ENCODE results near the gene SLC35B4.
"Not testable (repeated sequence)": the region's sequence is repeated elsewhere in the genome, so short reads cannot be mapped to it uniquely, and the experiment has no call there.

The SLC35B4 gene

DNA sequence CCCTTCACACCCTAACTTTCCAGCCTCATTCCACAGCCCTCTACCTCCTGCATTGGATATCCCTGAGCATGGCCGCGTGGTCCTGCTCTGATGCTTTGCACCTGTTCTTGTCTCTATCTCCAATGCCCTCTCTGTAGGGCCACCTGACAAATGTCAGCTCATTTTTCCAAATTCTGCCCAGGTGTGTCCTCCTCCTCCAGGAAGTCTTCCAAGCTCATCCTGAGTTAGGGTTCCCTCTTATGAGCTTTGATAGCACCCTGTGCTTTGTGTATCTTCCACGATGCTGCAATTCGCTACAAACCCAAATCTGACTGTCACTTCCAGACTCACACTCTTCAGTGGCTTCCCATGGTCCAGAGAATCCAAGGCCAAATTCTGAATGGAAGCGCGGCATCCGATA lies 14.7 kb upstream of the SLC35B4 start:
- no peak for DNase-seq (ENCODE audit: low spot score)

DNA sequence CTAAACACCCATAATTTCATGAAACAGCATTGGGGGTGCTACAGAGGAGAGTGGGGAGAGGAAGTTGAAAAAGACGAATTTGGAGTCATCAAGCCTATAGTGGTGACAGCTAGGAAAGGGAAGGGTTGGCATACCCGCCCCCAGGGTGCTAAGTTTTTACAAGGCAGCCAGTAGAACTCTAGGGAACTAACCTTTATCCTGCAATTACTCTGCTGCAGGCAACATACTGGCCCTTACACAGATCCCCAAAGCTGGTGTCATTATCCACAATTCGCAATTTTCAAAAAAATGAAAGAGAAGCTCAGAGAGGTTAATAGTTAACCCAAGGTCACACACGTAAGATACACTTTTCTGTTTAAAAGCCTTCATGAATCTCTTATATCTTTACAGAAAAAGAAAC lies 14.2 kb upstream of the SLC35B4 start:
- DNase-seq (ENCODE audit: low spot score), result no peak

DNA sequence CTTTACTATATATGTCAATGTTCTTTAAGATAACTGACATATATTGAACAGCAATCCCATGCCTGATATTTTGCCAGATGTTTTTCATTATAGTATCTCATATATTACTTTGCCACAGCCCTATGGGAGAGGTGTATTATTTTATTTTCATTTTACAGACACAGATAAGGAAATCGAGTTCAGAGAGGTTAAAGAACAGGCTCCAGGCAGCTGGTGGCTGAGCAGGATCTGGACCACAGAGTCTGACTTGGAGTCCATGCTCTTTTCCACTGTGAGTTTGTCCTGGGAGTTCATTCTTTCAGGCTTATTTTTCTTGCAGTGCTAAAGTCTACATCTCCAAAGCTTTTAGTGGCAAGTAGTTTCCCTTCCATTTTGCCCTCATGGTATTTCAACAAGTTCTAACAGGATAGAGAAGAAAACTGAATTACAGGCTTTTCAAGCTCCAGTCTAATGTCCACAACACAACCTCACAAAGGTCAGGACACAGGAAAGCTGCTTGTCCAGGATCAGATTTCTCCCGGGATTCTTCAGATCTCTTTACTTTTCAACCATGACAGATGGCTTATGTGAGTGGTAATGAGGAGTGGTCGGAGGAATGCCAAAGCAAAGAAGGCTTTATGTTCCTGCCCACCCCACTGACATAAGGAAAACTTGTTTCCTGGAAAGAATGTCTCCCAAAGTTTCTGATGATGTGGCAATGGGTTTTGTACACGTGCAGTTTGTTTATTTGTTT lies 13.1 kb upstream of the SLC35B4 start:
- DNase-seq (ENCODE audit: low spot score), result no peak

GRCh38 chr7:134328900-134329299 lies 12.2 kb upstream of the SLC35B4 start:
- no peak for DNase-seq (ENCODE audit: low spot score)

DNA sequence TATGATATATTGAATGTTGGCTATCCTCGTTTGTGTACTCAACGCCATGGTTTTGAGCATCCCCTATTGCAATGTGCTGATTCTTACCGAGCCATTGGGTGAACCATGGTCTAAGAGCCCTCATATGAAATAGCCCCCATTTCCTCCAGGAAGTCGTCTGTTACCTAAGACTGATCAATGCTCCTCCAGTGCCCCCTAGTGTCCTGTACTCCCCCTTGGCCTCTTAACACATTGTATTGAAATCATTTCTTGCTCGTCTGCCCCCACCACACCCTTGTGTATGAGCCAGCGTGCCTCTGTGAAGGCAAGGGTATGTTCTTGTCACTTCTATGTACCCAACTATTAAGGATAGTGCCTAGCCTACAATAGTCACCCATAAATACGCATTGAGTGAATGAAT lies 11.2 kb upstream of the SLC35B4 start:
- DNase-seq (ENCODE audit: low spot score), result peak; percentile 50

DNA sequence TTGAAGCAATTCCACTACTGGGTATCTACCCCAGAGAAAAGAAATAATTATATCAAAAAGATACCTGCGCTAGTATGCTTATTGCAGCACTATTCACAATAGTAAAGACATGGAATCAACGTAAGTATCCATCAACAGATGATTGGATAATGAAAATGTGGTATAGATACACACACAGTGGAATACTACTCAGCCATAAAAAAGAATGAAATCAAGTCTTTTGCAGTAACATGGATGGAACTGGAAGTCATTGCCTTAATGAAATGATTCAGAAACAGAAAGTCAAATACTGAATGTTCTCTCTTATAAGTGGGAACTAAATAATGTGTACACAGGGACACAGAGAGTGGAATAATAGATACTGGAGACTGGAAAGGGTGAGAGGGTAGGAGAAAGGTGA lies 7.4 kb upstream of the SLC35B4 start:
- no peak for DNase-seq (ENCODE audit: low spot score)

- no peak for DNase-seq (ENCODE audit: low spot score)
Observed at GRCh38 chr7:134320201-134320600, 3.5 kb upstream of the SLC35B4 start.

GRCh38 chr7:134318443-134318842 lies 1.7 kb upstream of the SLC35B4 start:
- no peak for DNase-seq (ENCODE audit: low spot score)

DNA sequence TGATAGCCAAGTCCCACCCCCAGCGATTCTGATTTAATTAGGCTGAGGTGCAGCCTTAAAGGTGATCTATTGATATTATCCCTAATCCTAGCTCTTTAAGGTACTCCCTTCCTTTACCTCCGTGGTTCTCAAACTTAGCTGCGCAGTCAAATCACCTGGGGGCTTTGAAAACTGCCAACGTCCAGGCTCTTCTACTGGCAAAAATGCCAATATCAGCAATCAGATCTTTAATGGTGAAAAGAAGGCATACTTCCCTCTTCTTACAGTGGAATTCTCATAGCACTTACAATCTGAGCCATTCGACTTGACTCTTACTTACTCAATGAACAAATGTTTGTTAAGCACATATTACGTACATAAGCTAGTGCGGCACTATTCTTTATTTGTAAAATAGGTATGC lies 704 bp upstream of the SLC35B4 start:
- no peak for DNase-seq (ENCODE audit: low spot score)

DNA sequence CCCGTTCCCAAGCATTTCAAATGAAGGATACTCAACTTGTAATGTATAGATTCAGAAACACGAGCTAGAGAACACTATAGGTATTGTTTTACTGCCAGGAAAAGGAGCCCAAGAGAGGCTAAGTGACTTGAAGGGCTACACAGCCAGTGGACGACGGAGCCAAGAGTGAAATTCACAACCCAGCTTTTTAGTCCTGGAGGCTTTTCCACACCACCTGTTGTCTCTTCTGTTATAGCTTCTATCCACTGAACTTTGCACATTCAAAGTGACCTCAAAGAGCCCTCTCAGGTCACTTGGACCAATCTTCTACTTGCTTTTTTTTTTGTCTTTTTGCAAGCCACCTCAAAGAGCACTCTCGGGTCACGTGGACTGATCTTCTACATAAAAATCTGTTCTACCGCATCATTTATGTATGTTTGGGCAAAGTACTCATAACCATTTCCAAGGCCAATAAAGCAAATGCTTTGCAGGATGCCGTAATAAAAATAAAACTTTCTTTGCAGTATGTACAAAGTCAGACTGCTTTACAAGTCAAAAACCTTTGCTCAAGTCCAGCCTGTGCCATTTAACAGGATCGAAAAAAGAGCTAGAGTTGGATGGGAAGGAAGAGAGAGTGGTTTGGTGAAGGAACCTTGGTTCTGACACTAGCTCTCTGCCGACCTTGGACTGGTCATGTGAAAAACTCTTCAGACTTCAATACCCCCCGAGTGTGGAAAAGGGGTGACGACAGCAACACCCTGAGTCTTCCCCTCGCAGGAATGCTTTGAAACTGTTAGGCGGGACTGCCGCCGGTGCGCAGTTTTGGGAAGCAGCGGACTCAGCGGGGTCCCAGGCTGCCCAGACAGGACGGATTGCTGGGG lies 821 bp downstream of the SLC35B4 start:
- peak; percentile 32 for DNase-seq (ENCODE audit: low spot score)

- no peak for DNase-seq (ENCODE audit: low spot score)
Observed at GRCh38 chr7:134313543-134313942, 3.2 kb downstream of the SLC35B4 start.

DNA sequence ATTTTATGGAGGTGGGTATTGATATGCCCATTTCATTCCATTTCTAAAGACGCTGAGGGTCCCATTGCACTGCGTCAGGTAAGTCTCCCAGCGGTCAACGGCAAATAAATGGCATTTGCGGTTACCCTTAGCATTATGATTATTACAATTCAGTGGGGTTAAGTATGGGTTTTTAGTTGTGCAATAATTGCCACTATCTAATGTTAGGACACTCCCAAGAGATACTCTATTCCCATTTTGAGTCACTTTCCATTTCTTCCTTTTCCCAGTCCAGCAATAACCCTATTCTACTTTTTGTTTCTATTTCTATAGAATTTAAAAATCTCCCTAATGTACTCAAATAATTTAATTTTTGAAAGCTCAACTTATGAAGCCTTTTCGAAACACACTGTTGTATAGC lies 4.0 kb downstream of the SLC35B4 start:
- no peak for DNase-seq (ENCODE audit: low spot score)

- DNase-seq (ENCODE audit: low spot score), result no peak
Observed at GRCh38 chr7:134311807-134312206, 4.9 kb downstream of the SLC35B4 start.

- no peak for DNase-seq (ENCODE audit: low spot score)
Observed at GRCh38 chr7:134308548-134308947, 8.2 kb downstream of the SLC35B4 start.

GRCh38 chr7:134307320-134307719 lies 9.4 kb downstream of the SLC35B4 start:
- DNase-seq (ENCODE audit: low spot score), result no peak

DNA sequence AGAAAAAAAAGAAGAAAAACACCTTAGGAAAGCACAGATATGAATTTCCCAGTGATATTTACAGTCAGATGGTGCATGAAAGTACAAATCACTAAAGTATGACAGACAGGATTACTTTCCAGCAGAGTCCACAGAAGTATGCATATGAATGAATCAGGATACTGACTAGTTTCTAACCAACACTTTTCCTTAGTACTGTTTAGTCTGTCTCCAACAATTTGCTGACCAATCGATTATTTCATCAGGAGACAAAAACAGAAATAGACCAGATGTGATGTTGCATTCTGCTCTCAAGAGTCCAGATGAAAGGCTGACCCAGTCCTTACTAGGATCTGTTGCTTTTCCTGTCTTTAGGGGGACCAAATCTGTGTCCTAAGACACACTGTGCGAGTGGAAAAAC lies 14.6 kb downstream of the SLC35B4 start:
- DNase-seq (ENCODE audit: low spot score), result no peak

- no peak for DNase-seq (ENCODE audit: low spot score)
Observed at GRCh38 chr7:134301592-134301991, 15.1 kb downstream of the SLC35B4 start.

- no peak for DNase-seq (ENCODE audit: low spot score)
Observed at GRCh38 chr7:134300988-134301387, 15.7 kb downstream of the SLC35B4 start.

DNA sequence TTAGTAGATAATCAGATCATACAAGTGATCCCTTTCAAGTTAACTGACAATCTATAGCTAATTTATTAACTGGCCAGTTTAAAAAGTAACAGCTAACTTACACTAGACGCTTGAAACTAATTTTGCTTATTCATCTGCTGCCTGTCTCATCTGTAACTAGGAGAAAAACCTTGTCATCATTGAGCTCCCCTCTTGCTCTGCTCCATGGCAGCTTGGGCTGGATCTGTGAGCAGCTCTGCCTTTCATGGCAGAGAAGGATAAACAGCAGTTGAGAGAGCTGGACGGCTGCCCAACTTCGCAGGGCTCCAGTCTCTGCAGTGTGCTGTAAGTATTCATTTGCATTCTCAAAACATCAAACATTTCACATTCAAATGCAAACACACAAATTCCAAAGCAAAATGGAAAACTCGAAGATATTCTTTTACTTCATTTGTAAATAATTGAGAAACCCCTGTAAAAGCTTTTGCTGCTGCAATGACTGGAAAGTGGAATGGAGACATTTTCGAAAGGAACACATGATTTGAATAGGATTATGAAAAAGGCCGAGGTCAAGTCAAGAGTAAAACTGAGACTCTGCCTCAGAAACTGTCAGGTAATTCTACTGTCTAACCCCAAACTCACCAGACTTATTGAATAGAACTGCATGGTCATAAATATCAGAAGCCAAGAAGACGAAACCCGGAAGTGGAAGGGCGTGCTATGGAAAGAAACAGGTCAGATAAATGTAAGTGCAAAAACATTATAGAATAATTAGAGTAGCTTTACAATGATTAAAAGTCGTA lies 17.6 kb downstream of the SLC35B4 start:
- no peak for DNase-seq (ENCODE audit: low spot score)

DNA sequence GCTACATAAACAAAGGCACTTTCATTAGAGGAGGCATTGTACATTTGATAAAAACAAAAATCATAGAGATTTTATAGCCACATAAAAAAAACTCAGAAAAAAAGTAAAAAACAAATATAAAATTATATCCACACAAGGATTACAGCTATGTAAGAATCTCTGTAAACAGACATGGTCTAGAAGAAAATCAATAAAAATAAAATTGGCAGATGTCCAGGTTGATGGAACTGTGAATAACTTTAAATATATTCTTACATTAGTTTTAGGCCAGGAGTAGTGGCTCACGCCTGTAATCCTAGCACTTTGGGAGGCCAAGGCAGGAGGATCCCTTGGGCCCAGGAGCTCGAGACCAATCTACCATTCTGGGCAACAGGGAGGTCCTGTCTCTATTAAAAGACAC lies 19.2 kb downstream of the SLC35B4 start:
- no peak for DNase-seq (ENCODE audit: low spot score)

GRCh38 chr7:134295982-134296381 lies 20.7 kb downstream of the SLC35B4 start:
- DNase-seq (ENCODE audit: low spot score), result not testable (repeated sequence)

DNA sequence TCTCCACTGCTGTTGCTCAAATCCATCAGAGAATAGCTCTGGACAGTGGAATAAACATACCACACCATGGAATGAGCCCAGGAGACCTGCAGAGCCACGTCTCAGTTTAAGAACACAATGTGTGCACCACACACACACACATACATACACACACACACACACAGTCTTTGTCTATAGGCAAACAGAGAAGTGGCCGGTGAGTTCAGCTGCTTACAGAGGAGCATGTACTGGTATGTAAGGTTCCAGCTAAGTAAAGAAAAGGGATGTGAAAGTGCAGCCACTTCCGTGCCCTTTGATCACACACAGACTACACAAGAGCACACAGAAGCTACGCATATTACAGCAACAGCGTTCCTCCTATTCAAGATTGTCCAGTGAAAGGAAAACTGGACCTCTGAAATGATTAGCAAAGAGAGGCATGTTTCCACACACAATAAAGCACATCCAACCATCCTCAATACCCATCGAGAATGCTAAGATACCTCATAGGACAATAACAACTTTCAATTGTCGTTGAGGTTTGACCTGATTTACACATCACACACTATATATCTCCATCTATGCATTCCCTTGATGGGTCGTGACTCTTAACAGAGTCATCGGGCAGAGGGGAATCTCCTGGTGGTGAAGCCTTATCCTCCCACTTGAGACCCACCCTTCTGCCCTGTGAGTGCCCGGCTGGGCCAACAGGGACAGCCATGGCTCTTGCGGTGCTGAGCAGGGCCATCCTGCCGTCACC lies 23.6 kb downstream of the SLC35B4 start:
- no peak for DNase-seq (ENCODE audit: low spot score)

All from AG08395 (cell line).